ENCODE data around the gene PIK3CD. TPM values are rescaled to one million over a fixed set of nuclear protein-coding genes. Genes with fewer than 3 reads are reported as not detected.

The PIK3CD gene
- total and polyA plus RNA-seq, 2 experiments from 2014 or later: 6.6 to 32.1 TPM

DNA sequence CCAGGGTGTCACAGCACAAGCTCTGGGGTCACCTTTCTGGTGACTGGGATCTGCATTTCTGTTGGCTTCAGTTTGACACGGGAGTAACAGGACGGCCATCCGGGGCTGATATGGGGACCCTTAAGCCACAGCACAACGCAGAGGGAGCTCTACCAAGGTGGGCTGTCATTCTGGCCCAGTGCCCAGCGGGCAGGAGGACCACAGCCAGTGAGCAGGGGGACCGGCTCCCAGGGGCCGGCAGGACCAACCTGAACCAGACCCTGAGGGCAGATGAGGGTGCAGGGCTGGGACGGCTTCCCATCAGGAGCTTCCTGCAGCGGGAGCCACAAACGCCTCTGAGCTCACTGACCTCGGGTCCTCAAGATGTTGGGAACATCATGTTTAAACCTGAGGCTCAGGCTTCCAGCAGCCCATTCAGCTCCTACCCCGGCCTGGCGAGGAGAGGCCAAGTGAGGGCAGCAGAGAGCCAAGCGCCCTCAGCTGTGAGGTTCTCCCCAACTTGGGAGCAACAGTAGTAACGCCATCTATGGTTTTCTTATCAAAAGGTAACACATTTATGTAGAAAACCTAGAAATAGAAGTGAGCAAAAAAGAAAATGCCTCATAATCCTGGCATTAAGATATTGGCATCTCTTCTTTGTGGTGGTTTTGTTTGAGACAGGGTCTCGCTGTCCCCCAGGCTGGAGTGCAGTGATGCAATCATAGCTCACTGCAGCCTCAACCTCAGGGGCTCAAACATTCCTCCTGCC is 36.0 kb upstream of the PIK3CD start:
- H3K27ac Mint-ChIP-seq: no peak overlapping the region
- no peaks in the 10 kb centered on the region for H3K79me2 ChIP-seq (replicated peaks; ENCODE audit: insufficient read depth)
- H3F3A ChIP-seq (replicated peaks; ENCODE audit: low read depth): no peaks in the 10 kb centered on the region
- no peak overlapping the region for H3K4me3 Mint-ChIP-seq
- H3K4me1 Mint-ChIP-seq: peaks cover 4% of the 10 kb centered on the region; the same call in 2 of the 3 replicates
- H3K9me2 ChIP-seq (ENCODE audit: insufficient read depth): no peaks in the 10 kb centered on the region
- TF ChIP-seq, protein P1, sequence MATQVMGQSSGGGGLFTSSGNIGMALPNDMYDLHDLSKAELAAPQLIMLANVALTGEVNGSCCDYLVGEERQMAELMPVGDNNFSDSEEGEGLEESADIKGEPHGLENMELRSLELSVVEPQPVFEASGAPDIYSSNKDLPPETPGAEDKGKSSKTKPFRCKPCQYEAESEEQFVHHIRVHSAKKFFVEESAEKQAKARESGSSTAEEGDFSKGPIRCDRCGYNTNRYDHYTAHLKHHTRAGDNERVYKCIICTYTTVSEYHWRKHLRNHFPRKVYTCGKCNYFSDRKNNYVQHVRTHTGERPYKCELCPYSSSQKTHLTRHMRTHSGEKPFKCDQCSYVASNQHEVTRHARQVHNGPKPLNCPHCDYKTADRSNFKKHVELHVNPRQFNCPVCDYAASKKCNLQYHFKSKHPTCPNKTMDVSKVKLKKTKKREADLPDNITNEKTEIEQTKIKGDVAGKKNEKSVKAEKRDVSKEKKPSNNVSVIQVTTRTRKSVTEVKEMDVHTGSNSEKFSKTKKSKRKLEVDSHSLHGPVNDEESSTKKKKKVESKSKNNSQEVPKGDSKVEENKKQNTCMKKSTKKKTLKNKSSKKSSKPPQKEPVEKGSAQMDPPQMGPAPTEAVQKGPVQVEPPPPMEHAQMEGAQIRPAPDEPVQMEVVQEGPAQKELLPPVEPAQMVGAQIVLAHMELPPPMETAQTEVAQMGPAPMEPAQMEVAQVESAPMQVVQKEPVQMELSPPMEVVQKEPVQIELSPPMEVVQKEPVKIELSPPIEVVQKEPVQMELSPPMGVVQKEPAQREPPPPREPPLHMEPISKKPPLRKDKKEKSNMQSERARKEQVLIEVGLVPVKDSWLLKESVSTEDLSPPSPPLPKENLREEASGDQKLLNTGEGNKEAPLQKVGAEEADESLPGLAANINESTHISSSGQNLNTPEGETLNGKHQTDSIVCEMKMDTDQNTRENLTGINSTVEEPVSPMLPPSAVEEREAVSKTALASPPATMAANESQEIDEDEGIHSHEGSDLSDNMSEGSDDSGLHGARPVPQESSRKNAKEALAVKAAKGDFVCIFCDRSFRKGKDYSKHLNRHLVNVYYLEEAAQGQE (IDR thresholded peaks at IDR 0.05; ENCODE audit: unreplicated experiment): no peak
- TF ChIP-seq, protein P2, sequence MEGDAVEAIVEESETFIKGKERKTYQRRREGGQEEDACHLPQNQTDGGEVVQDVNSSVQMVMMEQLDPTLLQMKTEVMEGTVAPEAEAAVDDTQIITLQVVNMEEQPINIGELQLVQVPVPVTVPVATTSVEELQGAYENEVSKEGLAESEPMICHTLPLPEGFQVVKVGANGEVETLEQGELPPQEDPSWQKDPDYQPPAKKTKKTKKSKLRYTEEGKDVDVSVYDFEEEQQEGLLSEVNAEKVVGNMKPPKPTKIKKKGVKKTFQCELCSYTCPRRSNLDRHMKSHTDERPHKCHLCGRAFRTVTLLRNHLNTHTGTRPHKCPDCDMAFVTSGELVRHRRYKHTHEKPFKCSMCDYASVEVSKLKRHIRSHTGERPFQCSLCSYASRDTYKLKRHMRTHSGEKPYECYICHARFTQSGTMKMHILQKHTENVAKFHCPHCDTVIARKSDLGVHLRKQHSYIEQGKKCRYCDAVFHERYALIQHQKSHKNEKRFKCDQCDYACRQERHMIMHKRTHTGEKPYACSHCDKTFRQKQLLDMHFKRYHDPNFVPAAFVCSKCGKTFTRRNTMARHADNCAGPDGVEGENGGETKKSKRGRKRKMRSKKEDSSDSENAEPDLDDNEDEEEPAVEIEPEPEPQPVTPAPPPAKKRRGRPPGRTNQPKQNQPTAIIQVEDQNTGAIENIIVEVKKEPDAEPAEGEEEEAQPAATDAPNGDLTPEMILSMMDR (conservative IDR thresholded peaks at IDR 0.05; ENCODE audit: low read depth in 2 of 2): peak; percentile 87 to 91
- TF ChIP-seq EZH2phosphoT487 (IDR thresholded peaks at IDR 0.05; ENCODE audit: unreplicated experiment) (no peak), POLR2AphosphoS5 (IDR thresholded peaks at IDR 0.05; ENCODE audit: low read depth) (0 out of 2 replicates have a peak, but pooled peaks have one; percentile 26)
- TF ChIP-seq, protein P3, sequence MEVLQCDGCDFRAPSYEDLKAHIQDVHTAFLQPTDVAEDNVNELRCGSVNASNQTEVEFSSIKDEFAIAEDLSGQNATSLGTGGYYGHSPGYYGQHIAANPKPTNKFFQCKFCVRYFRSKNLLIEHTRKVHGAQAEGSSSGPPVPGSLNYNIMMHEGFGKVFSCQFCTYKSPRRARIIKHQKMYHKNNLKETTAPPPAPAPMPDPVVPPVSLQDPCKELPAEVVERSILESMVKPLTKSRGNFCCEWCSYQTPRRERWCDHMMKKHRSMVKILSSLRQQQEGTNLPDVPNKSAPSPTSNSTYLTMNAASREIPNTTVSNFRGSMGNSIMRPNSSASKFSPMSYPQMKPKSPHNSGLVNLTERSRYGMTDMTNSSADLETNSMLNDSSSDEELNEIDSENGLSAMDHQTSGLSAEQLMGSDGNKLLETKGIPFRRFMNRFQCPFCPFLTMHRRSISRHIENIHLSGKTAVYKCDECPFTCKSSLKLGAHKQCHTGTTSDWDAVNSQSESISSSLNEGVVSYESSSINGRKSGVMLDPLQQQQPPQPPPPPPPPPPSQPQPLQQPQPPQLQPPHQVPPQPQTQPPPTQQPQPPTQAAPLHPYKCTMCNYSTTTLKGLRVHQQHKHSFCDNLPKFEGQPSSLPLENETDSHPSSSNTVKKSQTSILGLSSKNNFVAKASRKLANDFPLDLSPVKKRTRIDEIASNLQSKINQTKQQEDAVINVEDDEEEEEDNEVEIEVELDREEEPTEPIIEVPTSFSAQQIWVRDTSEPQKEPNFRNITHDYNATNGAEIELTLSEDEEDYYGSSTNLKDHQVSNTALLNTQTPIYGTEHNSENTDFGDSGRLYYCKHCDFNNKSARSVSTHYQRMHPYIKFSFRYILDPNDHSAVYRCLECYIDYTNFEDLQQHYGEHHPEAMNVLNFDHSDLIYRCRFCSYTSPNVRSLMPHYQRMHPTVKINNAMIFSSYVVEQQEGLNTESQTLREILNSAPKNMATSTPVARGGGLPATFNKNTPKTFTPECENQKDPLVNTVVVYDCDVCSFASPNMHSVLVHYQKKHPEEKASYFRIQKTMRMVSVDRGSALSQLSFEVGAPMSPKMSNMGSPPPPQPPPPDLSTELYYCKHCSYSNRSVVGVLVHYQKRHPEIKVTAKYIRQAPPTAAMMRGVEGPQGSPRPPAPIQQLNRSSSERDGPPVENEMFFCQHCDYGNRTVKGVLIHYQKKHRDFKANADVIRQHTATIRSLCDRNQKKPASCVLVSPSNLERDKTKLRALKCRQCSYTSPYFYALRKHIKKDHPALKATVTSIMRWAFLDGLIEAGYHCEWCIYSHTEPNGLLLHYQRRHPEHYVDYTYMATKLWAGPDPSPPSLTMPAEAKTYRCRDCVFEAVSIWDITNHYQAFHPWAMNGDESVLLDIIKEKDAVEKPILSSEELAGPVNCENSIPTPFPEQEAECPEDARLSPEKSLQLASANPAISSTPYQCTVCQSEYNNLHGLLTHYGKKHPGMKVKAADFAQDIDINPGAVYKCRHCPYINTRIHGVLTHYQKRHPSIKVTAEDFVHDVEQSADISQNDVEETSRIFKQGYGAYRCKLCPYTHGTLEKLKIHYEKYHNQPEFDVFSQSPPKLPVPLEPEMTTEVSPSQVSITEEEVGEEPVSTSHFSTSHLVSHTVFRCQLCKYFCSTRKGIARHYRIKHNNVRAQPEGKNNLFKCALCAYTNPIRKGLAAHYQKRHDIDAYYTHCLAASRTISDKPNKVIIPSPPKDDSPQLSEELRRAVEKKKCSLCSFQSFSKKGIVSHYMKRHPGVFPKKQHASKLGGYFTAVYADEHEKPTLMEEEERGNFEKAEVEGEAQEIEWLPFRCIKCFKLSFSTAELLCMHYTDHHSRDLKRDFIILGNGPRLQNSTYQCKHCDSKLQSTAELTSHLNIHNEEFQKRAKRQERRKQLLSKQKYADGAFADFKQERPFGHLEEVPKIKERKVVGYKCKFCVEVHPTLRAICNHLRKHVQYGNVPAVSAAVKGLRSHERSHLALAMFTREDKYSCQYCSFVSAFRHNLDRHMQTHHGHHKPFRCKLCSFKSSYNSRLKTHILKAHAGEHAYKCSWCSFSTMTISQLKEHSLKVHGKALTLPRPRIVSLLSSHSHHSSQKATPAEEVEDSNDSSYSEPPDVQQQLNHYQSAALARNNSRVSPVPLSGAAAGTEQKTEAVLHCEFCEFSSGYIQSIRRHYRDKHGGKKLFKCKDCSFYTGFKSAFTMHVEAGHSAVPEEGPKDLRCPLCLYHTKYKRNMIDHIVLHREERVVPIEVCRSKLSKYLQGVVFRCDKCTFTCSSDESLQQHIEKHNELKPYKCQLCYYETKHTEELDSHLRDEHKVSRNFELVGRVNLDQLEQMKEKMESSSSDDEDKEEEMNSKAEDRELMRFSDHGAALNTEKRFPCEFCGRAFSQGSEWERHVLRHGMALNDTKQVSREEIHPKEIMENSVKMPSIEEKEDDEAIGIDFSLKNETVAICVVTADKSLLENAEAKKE (CRISPR knock-in tag; IDR thresholded peaks at IDR 0.05): peak; percentile 91
- H3K9me3 Mint-ChIP-seq: no peaks in the 10 kb centered on the region
- peak; percentile 94 for ATAC-seq
- H3K27me3 ChIP-seq (ENCODE audit: insufficient read depth): no peaks in the 10 kb centered on the region
- no peaks in the 10 kb centered on the region for H3K36me3 ChIP-seq (ENCODE audit: insufficient read depth)
- peaks cover 9% of the 10 kb centered on the region; the same call in 2 of the 3 replicates for H3K36me3 Mint-ChIP-seq (ENCODE audit: low read depth)
- DNase-seq (ENCODE audit: low spot score): peak; percentile 91
- H3K27ac ChIP-seq (ENCODE audit: low read depth): no peak overlapping the region
- H3K4me3 ChIP-seq: no peak overlapping the region
- no peaks in the 10 kb centered on the region for H3K4me1 ChIP-seq (ENCODE audit: insufficient read depth)
- H3K4me2 ChIP-seq: no peak overlapping the region
- H3K27me3 Mint-ChIP-seq (ENCODE audit: insufficient read depth, low read depth, poor library complexity): peaks cover 10% of the 10 kb centered on the region
- no peak overlapping the region for H2AFZ ChIP-seq
- no peaks in the 10 kb centered on the region for H4K20me1 ChIP-seq (replicated peaks; ENCODE audit: insufficient read depth)
